Effector memory CD8-positive, alpha-beta T cell (primary cell): Measurements from ENCODE around the gene MBIP.
A peak's percentile ranks its signal among the peaks of the same experiment; 100 is the strongest.

Experiments used
- ATAC-seq: fragments of 150-1000 bp; cut with Tn5 transposase; replicated peaks from 2 replicates; pipeline ENCODE4 v1.10.0; 2021; ENCODE audit warnings: mild to moderate bottlenecking, moderate library complexity
- DNase-seq, 3 experiments: peaks; one replicate each; pipeline ENCODE4 v3.0.0; 2021
- H3K27ac Mint-ChIP-seq, 2 donors: one replicate each; pipeline ENCODE4 v1.8.0; 2022; ENCODE audit warnings: mild to moderate bottlenecking in 2 of 2, mixed read lengths in 2 of 2, moderate library complexity in 2 of 2
- H3K27me3 Mint-ChIP-seq, 2 donors: one replicate each; pipeline ENCODE4 v1.8.0; 2022; ENCODE audit warnings: mixed read lengths in 2 of 2
- H3K36me3 Mint-ChIP-seq: one replicate; pipeline ENCODE4 v1.8.0; 2022; ENCODE audit warnings: mild to moderate bottlenecking, moderate library complexity, mixed read lengths; ENCODE audit not compliant: insufficient read depth
- H3K4me1 Mint-ChIP-seq, 2 donors: one replicate each; pipeline ENCODE4 v1.8.0; 2022; ENCODE audit warnings: low read depth in 2 of 2, mixed read lengths in 2 of 2
- H3K4me3 Mint-ChIP-seq, 2 donors: one replicate each; pipeline ENCODE4 v1.8.0; 2022; ENCODE audit warnings: mild to moderate bottlenecking in 2 of 2, mixed read lengths in 2 of 2, moderate library complexity in 2 of 2
- H3K9me3 Mint-ChIP-seq, 2 donors: one replicate each; pipeline ENCODE4 v1.8.0; 2022; ENCODE audit warnings: mixed read lengths in 2 of 2

Gene MBIP

DNA sequence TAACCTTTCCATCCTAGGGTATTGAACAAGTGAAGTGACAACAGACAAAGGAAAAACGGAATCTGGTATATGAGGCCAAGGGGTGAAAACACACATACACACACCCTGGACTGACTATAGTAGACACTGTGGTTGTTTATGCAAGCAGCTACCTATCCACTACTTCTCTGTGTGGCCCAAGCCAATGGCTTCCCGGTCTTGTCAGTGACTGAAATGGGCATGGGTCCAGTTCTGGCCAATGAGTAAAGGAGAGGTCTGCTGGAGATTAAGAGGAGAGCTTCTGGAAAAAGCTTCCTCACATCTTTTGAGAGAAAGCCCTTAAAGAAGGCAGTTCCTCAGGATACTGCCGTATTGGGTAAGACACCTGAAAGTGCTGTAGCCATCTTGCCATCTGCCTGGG lies 19.3 kb downstream of the MBIP start:
- no peaks in the 10 kb centered on the region for H3K27me3 Mint-ChIP-seq
- H3K4me1 Mint-ChIP-seq = no peaks in the 10 kb centered on the region
- H3K36me3 Mint-ChIP-seq = peaks cover 35% of the 10 kb centered on the region
- no peak overlapping the region for H3K27ac Mint-ChIP-seq
- H3K4me3 Mint-ChIP-seq = no peak overlapping the region
- no peaks in the 10 kb centered on the region for H3K9me3 Mint-ChIP-seq
- ATAC-seq (no peak), DNase-seq (no peak)

DNA sequence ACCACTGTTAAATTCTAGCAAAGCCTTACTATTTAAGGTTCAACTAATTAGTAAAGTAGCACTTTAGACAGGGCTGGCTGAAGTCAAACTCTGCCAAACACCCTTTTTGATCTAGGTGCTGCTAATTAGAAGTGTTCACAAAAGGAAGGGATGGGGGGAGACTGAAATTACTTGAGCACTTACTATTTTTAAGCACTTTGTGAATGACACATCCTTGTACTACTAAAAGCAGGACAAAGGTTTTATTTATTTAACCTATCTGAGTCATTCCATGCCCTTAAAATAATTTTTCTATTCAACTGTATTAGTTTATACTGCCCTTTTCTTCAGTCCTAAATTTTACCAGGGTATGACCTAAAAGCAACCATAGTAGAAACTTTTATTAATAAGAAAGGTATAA lies 20.1 kb downstream of the MBIP start:
- Mint-ChIP-seq H3K4me3 (no peak overlapping the region), H3K27me3 (no peaks in the 10 kb centered on the region), H3K36me3 (peaks cover 35% of the 10 kb centered on the region), H3K9me3 (no peaks in the 10 kb centered on the region), H3K27ac (no peak overlapping the region), H3K4me1 (no peaks in the 10 kb centered on the region)
- DNase-seq = no peak
- no peak for ATAC-seq

DNA sequence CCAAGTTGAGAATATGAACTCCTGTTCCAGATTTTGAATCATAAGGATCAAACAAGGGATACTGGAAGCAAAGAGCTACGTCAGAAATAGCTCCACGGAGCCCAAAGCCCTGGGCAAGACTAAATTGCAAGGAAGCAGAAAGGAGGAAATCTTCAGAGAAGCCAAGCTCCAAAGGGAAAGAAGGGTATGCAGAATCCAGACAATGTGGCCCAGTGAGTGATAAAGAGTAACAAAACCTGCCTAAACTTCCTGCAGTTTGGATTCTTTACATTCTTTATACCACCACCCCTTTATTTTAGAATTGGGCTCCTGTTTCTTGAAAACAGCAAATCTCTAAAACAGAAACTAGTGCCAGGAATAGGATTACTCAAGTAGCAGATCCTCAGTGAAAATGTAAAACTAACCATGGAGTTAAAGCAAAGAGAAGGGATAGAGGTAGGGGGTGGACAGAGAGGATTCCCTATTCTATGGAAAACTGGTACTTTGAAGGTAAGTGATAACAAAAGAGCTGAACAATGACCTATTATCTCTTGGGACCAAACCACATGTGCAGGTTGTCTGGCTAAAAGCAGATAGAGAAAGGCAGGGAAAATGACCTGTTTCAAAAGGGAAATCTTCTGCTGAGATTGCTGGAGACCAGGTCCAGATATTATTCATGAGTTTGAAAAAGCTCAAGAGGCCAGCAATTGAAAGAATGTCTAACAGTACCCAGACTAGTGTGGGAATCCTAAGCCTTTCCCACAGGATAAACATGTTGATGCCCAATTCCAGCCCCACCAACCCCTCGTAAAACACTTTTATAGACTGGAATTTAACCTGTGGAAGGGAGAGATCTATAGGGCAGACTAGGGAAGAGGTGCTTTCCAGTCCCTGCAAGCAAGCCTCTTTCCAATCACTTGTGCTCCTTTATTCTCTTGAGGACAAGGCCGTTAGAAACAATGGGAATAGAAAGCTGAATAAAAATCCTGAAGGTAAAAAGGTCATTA lies 24.5 kb downstream of the MBIP start:
- Mint-ChIP-seq H3K36me3 (peaks cover 23% of the 10 kb centered on the region), H3K4me1 (no peaks in the 10 kb centered on the region), H3K4me3 (no peak overlapping the region), H3K27me3 (no peaks in the 10 kb centered on the region), H3K9me3 (no peaks in the 10 kb centered on the region), H3K27ac (no peak overlapping the region)
- DNase-seq (no peak), ATAC-seq (no peak)

DNA sequence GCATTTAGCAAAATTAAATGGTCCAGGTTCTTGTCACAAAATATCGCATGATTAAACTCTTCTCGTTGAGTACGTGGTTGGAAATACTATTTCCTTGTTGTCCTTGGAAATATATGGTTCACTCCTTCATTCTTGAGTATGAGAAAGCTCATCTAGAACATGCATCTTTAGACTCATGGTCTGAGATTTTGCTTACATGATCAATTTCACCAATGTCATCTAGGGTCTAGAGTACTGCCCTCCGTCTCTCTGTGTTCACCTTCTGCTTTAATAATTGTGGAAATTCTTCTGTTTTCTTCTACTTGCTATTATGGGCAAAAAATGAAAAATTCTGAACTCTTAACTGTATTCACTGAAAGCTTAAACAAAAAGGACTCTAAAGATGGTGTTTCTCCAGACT lies 25.9 kb downstream of the MBIP start:
- ATAC-seq = no peak
- Mint-ChIP-seq H3K4me1 (no peaks in the 10 kb centered on the region), H3K4me3 (no peak overlapping the region), H3K9me3 (no peaks in the 10 kb centered on the region), H3K36me3 (peaks cover 16% of the 10 kb centered on the region), H3K27ac (no peak overlapping the region), H3K27me3 (no peaks in the 10 kb centered on the region)
- no peak for DNase-seq

DNA sequence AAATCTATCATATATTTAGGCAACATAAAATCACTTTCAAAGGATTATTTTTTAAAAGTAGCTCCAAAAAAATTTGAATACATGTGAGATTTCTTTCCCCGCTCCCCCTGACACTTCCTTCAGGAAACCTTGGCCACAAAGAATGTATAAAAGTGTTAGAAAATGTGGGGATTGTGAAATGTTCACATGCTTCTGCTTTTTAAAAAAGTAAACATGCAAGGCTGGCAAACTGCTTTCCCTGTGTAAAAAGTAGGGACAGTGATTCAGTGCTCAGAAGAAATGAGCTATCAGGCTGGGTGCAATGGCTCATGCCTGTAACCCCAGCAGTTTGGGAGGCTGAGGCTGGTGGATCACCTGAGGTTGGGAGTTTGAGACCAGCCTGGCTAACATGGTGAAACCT lies 26.6 kb downstream of the MBIP start:
- Mint-ChIP-seq H3K4me3 (no peak overlapping the region), H3K27ac (no peak overlapping the region), H3K4me1 (no peaks in the 10 kb centered on the region), H3K27me3 (no peaks in the 10 kb centered on the region), H3K36me3 (peaks cover 9% of the 10 kb centered on the region), H3K9me3 (no peaks in the 10 kb centered on the region)
- no peak for DNase-seq
- ATAC-seq = no peak

DNA sequence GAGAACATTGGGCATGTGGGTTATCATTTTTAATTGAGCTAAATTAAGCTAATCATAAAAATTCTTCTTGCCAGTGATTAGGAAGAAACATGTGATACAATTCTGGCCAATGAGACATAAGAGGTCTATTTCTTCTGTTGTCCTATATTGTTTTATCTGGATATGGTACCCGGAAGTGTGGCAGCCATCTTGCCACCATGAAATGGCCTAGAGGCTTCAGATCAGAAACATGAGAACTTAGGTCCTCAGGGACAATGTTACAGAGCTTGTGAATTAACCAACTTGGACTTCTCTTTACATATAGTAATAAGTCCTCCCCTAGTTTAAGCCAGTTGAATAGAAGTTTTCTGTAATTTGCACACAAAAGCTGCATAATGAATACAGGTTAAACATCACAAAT lies 30.5 kb downstream of the MBIP start:
- ATAC-seq (no peak), DNase-seq (no peak)
- peaks cover 2% of the 10 kb centered on the region for H3K36me3 Mint-ChIP-seq
- no peak overlapping the region for H3K27ac Mint-ChIP-seq
- H3K4me1 Mint-ChIP-seq = no peaks in the 10 kb centered on the region
- no peak overlapping the region for H3K4me3 Mint-ChIP-seq
- H3K27me3 Mint-ChIP-seq = peaks cover 20 to 23% of the 10 kb centered on the region in 2 donors
- no peaks in the 10 kb centered on the region for H3K9me3 Mint-ChIP-seq

DNA sequence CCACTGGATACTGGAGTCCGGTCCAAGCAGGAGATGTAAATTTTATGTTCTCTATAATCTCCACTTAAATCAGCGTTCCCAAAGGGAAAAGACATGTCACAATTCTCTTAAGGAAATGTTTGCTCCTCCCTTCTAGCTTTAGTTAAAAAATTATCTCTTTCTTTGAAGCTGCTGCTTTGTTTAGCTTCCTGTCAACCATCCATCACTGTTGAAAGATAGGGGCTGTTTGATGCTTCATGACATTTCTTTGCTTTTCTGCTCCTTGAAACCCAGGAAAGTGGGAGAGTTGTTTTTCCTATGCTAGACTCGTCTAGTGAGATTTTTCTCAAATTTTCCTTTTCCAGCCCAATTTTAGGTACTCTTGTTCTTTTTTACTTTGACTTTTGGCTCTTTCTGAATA lies 31.9 kb downstream of the MBIP start:
- Mint-ChIP-seq H3K4me3 (no peak overlapping the region), H3K27ac (no peak overlapping the region), H3K9me3 (no peaks in the 10 kb centered on the region), H3K4me1 (no peaks in the 10 kb centered on the region), H3K36me3 (peaks cover 2% of the 10 kb centered on the region), H3K27me3 (peaks cover 23 to 34% of the 10 kb centered on the region in 2 donors)
- DNase-seq = no peak
- no peak for ATAC-seq

DNA sequence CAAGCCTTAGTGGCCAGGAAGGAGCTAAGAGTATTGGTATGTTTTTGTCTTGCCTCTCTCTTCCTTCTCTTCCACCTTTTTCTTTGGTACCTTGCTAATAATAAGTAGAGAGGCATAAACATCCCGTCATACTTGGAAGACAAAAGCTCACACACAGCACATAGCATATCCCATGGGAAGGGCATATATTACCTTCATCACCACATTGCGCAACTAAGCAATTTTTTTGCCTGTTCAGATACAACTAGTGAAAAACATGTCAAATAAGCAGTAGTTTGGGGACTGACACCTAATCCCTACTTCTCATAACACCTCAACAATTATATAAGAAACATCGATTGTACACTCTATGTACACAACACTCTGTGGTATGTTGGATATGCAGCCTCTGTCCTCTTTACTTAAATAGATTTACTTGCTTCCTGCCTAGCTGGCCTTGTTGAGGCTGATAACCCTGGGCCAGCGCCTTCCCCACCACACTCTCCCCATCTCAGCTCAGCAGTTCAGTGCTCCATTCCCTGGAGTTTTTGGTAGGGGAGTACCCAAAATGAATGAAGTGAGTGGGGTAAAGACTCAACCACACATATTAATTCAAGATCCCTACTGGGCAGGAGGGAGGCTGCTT lies 35.4 kb downstream of the MBIP start:
- peaks cover 29 to 39% of the 10 kb centered on the region in 2 donors for H3K27me3 Mint-ChIP-seq
- DNase-seq = no peak

DNA sequence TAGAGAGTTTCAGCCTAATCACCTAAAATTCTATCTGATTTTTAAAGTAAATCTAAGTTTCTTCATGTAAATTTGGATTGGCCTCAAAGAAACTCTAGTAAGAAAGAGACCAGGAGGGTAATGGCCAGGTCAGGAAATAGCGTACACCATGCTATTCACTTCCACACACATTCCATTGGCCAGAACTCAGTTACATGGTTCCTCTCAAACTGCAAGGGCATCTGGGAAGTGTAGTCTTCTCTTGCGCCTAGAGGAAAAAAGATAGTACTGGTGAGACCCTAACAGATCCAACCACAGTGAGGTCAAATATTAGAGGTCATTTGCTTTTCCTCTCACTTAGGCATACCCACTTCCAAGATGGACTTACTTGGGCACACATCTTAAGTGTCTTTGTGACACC lies 39.1 kb downstream of the MBIP start:
- H3K4me3 Mint-ChIP-seq = no peak overlapping the region
- ATAC-seq = no peak
- peaks cover 27 to 30% of the 10 kb centered on the region in 2 donors for H3K27me3 Mint-ChIP-seq
- H3K27ac Mint-ChIP-seq = no peak overlapping the region
- no peaks in the 10 kb centered on the region for H3K36me3 Mint-ChIP-seq
- no peak for DNase-seq
- no peaks in the 10 kb centered on the region for H3K9me3 Mint-ChIP-seq
- H3K4me1 Mint-ChIP-seq = no peaks in the 10 kb centered on the region

More for the DNA sequence above, 35.4 kb downstream of the MBIP start:
- no peaks in the 10 kb centered on the region for H3K9me3 Mint-ChIP-seq
- no peak overlapping the region for H3K27ac Mint-ChIP-seq
- peaks cover 2% of the 10 kb centered on the region for H3K36me3 Mint-ChIP-seq
- ATAC-seq = no peak
- H3K4me3 Mint-ChIP-seq = no peak overlapping the region
- no peaks in the 10 kb centered on the region for H3K4me1 Mint-ChIP-seq

DNA sequence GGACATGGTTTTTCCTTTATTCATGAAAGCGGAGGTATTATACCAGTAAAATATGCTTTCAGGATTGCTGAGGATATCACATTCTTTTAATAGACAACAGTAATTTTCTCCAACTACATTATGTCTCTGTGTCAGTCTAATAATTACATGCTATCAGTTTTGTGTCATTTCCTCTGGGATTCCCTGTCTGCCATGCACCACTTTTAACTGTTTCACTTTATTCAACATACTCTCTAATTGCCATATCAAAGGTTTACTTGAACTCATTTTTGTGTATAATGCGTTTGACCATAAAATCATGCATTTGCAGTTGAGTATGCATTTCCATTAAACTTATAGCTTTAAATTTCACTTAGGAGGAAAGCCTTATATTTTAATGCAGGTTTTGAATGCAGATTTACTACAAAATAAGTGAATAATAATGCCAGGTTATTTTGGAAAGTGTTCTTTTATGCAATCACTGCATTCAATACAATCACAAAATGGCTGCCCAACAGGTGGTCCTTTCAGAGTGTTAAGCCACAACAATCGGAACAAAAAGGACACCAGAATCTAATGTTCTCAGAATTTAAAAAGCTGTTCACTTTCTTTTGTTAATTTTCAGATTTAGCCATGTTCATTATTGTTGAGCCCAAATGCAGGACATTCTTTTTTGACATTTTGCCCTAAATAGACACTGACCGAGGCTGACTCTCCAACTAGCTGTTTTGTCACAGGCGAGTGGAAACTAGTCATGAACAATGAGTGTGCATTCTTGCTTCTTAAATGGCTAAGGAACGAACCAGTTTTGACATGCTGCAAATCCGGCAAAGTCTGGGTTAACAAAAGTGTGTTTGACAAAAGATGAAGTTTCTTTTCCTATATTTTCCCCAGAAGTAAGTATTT lies 40.9 kb downstream of the MBIP start:
- Mint-ChIP-seq H3K4me3 (no peak overlapping the region), H3K4me1 (no peaks in the 10 kb centered on the region), H3K27ac (no peak overlapping the region), H3K27me3 (peaks cover 18 to 23% of the 10 kb centered on the region in 2 donors), H3K36me3 (no peaks in the 10 kb centered on the region), H3K9me3 (no peaks in the 10 kb centered on the region)
- DNase-seq = no peak
- no peak for ATAC-seq

DNA sequence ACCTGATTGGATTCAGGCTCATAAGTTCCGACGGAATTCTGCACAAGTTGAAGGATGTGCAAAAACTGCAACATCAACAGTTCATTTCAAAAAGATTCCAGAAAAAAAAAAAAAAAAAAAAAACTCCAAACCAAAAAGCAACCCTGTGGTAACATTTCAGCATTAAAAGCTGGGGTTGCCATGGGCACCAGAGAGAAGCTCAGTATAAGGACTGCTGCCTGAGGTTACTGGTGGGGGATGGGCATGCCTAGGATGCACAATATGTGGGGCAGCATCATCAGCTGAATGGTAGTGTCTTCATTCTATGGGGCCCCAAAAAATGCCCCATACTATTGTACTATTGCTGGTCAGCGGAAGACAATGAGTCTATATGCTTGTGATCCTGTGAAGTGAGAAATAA lies 44.7 kb downstream of the MBIP start:
- DNase-seq (no peak), ATAC-seq (no peak)
- H3K36me3 Mint-ChIP-seq = no peaks in the 10 kb centered on the region
- H3K27me3 Mint-ChIP-seq = peaks cover 44 to 47% of the 10 kb centered on the region in 2 donors
- peaks cover 5 to 11% of the 10 kb centered on the region in 2 donors for H3K4me1 Mint-ChIP-seq
- no peaks in the 10 kb centered on the region for H3K9me3 Mint-ChIP-seq
- no peak overlapping the region for H3K27ac Mint-ChIP-seq
- no peak overlapping the region for H3K4me3 Mint-ChIP-seq

DNA sequence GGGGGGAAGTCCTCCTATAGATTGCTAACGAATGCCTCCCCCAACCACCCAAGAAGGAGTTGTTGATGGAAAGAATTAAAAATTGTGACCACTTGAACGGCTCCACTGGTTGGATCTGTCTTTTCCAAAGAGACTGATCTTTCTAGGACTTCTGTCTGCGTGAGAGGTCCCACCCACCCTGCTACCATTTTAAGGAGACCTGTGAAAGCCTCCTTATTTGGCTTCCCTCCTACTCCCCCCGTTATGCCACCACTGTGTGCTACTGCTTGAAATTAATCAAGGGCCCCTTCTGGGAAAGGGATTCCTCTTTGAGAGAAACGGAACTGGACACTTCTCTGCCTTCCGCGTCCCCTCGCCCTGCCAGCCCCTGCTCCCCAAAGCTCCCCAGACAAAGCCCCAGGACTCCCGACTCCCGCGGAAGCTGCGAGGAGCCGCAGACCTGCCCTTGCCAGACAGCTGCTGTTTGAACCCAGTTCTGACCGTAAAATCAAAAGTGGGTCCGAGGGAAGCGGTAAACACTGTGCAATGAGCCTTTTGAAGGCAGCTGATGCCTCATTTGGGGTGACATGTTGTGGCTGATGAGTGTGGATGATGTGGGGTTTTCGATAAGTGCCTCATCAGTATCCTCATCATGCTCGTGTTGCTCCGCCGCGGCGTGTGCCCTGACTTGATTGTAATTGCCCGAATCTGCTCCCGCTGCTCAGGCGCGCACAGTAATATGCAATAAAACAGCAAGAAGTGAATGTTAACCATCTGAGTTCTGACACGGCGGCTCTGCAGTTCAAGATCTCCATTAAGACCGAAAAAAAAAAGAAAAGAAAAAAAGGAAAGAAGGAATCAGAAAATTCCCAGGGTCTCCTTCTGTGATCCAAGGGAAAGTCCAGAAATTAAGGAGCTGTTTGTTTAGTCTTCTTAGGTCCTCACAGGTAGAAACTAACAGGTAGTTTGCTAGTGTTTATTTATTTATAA lies 48.2 kb downstream of the MBIP start:
- no peak overlapping the region for H3K27ac Mint-ChIP-seq
- H3K4me1 Mint-ChIP-seq = peaks cover 5 to 11% of the 10 kb centered on the region in 2 donors
- peaks cover 46 to 57% of the 10 kb centered on the region in 2 donors for H3K27me3 Mint-ChIP-seq
- H3K4me3 Mint-ChIP-seq = peak overlapping the region; percentile 34 to 71
- DNase-seq (no peak), ATAC-seq (peak; percentile 31)
- H3K9me3 Mint-ChIP-seq = no peaks in the 10 kb centered on the region
- no peaks in the 10 kb centered on the region for H3K36me3 Mint-ChIP-seq
